GM21423 (cell line): ENCODE measurements around the gene ANKRD37.

ENCODE experiments used
- ATAC-seq: cut with Tn5 transposase; IDR thresholded peaks from one replicate; pipeline ENCODE4 v1.9.1; 2021; ENCODE audit warnings: mild to moderate bottlenecking, moderate library complexity; ENCODE audit not compliant: unreplicated experiment

The ANKRD37 gene

DNA sequence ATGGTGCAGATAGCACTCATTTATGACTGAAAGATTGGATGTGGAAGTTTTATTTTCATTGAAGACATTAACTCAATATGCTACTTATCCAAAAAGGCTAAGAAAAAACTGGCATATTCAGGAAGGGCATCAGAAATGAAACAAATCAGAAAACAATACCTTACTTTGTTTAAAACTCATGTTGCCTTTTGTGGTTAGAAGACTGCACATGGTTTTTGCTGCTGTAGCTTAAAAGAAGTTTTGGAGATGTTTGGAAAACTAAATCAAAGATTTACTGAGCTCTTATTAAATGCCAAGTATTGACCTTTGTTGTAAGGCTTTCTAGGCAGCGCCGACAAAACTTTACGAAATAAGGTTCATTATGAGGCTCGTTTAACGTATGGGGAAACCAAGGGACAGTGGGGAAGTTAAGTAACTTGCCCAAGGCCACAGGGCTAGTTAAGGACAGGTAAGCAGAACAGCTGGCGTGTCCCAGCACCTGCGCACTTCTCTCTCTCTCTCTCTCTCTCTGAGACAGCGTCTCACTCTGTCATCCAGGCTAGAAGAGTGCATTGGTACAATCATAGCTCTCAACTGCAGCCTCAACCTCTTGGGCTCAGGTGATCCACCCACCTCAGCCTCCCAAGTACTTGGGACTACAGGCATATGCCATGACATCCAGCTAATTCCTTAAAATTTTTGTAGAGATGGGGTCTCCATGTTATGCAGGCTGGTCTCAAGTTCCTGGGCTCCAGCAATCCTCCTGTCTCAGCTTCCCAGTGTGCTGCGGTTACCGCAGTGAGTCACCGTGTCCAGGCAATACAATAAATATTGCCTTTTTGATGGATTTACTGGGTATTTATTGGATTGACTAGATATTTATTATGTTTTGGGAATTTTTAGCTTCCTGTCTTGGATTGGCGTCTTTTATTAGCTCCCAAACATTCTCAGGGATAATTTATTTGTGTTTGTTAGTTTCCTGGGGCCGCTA lies 17.0 kb upstream of the ANKRD37 start:
- ATAC-seq = no peak

DNA sequence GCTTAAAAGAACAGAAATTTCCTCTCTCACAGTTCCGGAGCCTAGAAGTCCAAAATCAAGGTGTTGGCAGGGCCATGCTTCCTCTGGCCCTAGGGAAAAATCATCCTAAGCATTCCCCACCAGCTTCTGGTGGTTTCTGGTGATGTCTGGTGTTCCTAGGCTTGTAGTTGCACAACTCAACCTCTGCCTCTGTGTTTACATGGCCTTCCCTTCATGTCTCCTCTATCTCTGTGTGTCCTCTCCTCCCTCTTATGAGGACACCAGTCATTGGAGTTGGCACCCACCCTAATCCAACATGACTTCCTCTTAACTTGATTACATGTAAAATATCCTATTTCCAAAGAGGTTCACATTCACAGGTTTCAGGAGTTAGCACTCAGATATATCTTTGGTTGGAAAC lies 16.3 kb upstream of the ANKRD37 start:
- ATAC-seq = no peak

DNA sequence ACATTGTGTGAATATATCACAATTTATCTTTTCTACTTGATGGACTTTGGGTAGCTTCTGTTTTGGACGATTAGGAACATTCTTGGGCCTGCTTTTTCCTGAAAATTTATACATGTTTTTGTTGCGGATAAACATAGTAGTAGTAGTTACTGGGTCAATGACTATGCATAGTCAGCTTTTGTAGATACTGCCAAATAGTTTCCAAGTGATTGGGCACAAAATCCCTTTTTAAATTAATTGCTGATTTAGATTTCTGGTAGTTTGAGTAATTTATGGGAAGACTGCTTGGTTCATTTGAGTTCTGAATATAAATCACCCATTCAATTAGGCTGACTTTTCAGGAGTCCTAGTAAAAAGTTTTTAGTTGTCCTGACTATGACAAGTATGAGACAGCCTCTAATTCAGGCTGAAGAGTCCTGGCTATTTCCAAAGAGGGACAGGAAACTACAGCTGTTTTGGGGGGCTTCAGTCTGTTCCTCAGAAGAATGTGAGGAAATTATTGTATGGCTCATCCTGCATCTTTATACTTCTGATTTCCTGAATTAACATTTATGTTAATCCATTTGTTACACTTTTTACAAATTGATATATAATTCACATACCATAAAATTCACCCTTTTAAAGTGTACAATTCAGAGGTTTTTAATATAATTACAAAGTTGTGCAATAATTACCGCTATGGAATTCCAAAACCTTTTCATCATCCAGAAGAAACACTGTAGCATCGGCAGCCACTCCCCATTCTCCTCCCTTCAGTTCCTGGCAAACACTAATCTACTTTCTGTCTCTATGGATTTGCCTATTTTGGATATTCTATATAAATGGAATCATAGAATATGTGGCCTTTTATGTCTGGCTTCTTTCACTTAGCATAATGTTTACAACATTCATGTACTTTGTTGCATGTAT lies 15.1 kb upstream of the ANKRD37 start:
- no peak for ATAC-seq

DNA sequence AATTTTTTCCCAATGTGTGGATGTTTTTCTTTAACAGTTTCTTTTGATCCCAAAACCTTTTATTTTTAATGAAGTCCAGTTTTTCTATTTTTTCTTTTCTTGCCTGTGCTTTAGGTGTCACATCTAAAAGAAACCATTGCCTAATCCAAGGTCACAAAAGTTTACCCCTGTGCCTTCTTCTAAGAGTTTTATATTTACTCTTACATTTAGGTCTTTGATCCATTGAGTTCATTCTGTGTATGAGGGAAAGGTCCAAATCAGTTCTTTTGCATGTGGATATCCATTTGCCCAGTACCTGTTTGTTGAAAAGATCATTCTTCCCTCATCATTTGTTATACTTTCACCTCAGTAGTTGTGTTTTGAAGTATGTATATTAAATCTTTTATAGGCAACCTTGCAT lies 13.9 kb upstream of the ANKRD37 start:
- no peak for ATAC-seq

DNA sequence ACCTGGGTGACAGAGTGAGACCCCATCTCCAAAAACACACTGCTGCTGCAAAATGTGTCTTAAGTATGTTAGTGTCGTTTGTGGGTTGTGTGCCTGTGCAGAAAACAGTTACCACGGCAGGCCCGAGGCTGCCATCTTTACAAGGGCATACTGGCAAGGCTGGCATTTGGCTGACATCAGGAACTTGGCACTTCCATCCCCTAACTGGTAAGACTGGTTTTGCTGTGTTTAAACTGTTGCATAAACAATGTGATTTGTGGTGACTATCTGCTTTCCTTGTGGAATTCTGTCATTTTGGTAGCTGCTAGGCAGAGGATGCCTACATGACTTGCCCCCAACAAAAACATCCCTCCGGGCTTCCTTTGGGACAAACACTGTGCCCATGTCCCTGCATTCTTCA lies 13.2 kb upstream of the ANKRD37 start:
- ATAC-seq = no peak

DNA sequence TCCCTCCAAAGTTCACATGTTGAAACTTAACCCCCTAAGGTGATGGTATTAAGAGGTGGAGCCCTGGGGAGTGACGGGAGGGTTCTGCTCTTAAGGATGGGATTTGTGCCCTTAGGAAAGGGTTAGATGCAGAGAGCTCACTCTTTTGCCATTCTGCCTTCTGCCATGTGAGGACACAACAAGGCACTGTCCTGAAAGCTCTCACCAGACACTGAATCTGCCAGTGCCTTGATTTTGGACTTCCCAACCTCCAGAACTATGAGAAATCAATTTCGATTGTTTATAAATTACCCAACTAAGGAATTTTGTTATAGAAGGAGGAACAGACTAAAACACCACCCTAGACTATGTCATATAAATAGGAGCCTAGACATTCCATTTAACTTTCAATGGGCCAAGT lies 12.6 kb upstream of the ANKRD37 start:
- no peak for ATAC-seq

DNA sequence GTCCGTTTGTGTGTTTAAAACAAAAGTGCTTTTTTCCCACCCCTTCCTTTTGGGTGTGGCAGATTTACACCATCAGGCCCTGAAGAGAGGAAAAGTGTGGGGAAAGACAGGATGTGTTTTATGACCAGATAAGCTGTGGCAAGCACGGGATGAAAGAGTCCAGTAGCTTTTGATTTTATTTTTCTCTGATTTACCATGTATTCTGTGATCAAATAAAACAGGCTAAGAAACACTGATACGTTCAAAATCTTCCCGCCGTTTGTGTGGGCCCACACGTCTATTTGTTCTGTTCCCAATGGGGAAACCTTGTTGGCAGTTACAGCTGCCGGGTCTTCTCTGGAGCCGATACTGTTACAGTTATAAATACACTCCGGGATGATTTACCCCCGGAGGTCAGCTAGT lies 11.7 kb upstream of the ANKRD37 start:
- ATAC-seq = no peak

DNA sequence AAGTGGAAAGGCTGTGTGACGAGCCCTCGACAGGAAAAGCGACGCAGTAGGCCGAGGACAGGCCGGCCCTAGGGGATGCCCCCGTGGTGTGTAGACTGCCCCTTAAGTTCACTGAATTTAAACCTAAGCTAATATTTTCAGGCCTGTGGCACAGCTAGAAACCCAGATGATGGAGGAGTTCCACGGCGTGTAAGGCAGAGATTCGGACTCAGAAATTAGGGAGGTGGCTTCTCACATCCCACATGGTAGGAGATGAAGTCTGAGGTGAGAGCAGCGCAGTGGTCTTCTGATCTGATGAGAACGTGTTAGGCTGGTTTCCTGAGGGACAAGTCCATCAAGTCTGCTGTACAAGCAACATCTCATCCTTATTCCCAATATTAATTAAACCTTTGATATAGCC lies 8.7 kb upstream of the ANKRD37 start:
- no peak for ATAC-seq

DNA sequence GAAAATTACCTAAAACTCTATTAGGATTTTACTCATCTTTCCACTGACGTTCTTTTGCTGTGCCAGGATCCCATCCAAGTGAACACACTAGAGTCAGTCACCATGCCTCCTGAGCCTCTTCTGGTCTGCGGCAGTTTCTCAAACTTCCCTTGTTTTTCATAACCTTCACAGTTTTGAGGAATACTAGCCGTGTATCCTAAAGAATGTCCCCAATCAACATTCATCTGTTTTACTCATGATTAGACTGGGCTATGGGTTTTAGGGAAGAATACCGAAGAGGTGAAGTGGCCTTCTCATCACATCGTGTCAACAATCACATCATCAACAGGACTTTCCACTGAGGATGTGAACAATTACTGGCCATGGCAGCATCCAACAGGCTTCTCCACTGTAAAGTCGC lies 5.7 kb upstream of the ANKRD37 start:
- no peak for ATAC-seq

DNA sequence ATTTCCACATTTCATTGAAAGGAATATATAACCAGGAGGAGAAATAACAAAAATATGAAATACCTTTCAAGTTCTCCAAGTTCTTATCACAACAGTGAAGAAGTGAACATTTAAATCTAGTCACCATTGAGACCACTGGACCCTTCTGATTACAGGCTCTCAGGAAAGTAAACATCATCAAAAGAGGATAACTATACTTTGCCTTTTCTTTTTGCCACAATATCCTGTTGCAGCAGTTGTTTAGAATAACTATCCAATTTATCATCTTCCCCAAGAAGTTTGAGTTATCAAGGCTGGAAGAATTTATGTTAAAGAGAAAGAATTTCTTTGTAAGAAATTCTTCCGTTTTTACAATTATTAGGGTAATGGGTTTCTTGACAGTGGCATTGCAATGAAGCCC lies 4.5 kb upstream of the ANKRD37 start:
- ATAC-seq = no peak

DNA sequence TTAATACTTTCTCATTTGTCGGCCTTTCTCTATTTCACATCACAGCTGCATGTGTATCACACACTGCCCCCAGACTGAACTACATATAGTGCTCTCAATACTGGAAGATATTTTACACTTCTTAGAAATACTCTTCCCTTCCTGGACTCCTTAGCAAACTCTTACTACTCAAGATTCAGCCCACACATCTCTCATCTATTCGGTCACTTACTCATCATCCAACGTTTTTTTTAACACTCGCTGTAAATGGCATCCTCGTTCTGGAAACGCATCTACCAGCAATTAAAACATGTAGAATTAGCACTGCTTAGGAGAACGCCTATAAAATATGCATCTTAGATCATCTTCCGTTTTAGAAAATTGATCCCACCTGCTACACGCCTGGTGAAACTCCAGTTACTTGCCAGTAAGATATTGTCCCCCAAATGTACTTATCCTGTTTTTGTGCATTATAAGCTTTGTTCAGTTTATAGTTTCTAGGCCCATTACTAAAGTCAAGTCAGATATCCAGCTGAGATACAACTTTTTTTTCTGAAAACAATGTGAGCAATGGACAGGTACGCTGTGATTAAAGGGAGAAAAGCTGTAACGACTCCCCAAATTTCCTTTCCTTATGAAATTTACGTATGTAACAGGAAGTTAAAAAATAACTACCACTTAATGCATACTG lies 1.9 kb upstream of the ANKRD37 start:
- ATAC-seq = no peak

DNA sequence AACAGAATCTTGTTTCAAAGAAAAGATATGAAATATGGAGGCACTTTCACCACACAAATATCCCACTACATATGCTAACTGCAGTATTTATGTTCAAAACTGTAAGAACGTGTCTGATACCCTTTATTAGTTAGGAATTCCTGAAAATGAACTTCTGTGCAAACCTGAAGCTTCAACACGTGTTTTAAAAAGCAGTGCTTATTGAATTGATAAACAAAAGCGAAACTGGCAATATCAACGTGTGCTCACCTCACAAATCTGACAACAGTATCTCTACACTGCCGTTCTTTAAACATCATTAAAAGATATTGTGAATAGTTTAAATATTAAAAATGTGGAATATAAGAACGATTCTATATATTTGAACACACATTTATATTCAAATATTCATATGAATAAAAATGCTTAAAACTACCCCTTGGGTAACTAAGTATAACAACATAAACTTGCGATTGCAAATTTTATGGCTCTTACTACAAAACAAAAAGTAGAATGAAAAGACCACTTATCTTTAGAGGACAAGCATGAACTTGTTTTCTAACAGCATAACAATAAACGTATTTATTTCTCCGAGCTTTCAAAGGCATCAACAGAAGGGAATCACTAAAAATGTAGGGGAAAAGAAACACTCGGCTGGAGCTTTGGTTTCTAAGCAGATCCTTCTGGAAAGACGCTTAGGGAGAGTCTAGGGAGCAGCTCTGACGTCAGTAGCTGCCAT lies 1.2 kb upstream of the ANKRD37 start, which contains the start of gene LRP2BP:
Gene LRP2BP (minus strand): TSS at position 687 of the 718 bp plus-strand sequence. CDS start 17,738 bp downstream, outside the sequence.
- ATAC-seq = no peak

DNA sequence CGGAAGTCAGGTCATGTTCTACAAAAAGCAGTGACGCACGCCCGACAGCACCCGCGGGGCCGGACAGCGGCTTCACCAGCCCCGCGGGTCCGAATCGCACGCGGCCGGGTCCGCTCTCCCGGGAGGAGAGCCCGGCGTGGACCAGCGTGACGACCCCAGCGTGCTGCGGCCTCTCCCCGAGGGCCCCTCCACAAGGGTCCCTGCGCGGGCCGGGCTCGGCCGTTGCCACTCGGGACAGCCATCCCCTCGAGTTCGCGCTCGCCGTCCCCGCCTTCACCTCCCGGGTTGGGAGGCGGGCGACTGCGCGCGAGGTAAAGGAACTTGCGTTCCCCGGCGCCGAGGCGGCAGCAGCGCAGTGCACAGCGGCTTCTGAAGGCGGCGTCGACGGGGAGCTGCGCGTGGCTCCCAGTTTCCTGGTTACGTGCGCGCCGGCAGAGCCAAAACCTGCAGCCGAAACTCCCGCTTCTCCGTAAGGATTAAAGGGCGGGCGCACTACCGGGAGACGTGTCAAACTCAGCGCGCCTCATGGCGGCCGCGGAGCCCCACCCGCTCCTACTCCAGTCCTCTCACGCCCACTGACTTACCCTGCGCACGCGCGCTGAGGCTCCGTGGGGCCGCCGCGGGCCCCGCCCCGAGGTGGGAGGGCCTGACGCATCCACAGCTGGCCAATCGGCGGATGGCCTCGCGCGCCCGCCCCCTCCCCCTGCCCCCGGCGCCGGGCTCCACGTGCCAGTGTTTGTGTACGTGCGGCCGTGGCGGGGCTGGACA lies 501 bp upstream of the ANKRD37 start:
- peak; percentile 80 for ATAC-seq

DNA sequence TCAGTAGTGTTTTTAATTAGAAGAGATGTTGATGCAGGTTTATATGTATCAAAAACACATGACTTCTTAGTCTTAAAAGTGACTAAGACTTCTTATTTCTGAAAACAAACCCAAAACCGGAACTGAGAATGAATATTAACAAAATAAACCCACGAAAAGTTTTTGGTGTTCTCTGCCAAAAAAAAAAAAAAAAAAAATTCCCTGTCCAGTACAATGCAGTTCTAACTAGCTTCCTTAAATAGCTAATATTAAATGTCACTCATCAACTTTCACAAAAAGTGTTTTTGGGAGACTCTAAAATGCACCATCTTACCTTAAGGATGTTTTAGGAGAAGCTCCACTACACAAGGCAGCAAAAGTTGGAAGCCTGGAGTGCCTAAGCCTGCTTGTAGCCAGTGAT lies 2.0 kb downstream of the ANKRD37 start:
- ATAC-seq = no peak

DNA sequence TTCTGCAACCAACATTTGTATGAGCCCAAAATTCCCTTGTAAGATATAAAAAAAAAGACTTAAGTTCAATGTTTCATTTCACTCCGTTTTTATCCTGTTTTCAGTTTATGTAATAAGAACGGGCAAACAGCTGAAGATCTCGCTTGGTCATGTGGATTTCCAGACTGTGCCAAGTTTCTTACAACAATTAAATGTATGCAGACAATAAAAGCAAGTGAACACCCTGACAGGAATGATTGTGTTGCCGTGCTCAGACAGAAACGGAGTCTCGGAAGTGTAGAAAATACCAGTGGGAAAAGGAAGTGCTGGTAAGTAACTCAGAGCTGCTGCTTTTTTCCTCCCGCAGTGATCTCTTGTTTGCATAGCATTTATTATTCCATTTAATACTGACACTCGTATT lies 2.8 kb downstream of the ANKRD37 start:
- no peak for ATAC-seq

DNA sequence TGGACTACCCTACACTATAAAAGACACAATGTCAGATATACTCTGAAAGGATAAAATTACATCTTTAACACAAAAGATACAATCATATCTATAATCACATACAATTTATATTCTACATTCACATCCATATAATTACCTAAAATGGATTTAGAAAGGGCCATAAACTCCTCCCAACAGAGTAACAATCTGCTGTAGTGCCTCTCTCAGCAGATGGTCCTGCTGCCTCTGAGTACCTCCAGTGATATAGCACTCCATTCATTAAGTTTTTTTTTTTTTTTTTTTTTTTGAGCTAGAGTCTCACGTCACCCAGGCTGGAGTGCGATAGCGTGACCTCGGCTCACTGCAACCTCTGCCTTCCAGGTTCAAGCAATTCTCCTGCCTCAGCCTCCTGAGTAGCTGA lies 7.4 kb downstream of the ANKRD37 start:
- ATAC-seq = no peak

DNA sequence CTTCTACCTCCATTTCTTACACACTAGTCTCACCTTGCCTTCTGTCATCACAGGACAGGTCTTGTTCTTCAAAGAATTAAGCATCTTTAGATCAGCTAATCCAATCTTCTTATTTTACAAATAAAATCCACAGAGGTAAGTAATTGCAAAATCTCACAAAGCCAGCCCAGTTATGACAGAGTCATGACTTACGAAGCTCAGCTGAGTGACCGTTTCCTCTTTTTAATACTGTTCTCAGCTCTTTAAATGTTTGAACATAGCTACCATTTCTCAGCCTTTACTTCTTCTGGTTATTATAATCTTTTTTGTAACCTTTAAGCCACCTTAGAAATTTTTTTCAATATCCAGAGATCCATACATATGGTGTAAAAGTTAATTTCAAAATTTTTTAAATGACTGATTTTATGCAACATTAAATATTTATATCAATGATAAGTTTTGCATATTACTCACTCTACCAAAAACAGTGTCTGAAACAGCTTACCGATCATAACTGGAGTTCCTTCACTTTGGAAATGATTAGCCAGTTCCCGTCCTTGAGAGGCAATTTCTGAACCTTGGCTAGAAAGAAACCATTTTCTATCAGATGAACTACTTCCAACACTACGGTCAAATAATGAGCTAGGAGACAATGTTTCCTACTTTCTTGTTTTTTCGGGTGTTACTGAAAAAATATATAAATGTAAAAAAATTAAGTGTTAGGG lies 8.8 kb downstream of the ANKRD37 start:
- ATAC-seq = peak; percentile 50

DNA sequence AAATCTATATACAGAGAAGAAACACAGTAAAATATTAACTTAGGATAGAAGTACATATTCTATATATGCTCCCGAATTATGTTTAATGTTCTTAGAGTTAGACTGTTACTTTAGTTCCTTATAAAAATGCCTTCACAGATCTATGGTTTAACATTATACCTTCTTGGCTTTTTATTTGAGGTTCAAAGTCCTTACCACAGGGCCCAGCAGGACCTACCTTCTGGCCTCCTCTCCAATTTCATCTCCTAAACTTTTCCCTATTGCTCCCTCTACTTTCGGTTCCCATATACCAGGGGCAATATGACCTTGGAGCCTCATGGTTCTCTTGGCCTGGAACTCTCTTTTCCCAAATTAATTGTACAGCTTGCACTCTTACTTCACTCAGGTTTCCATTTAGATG lies 11.8 kb downstream of the ANKRD37 start:
- no peak for ATAC-seq

DNA sequence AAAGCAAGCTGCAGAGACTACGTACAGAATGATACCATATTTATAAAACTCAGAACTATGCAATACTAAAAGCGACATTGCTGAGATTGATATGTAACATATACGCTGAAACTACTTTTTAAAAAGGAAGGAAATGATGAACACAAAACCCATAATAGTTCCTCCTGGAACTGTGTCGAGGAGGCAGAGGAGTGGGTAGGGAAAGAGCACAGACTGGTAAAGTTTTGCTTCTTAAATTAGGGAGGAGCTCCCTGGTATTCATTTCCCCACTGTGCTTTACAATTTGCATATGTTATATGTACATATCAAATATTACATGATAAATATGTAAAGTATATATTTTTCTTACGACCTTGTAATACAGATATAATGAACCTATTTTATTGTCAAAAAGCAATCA lies 15.2 kb downstream of the ANKRD37 start:
- ATAC-seq = no peak
